Esophagus muscularis mucosa (tissue), 4 donors: ENCODE results near the gene PLCB2. TPM values are rescaled to one million over a fixed set of nuclear protein-coding genes. Genes with fewer than 3 reads are reported as not detected.
A peak's percentile ranks its signal among the peaks of the same experiment; 100 is the strongest.

ENCODE experiments used
- DNase-seq: peaks from one replicate; pipeline ENCODE4 v3.0.0-alpha.2; 2017; ENCODE audit errors: extremely low spot score
- H3K27ac ChIP-seq, 4 donors: fragments of 200-600 bp; sonication (generic); replicated peaks in 1 of 4; 1 replicate in 3 of 4; 2 replicates in 1 of 4; pipeline ENCODE4 v1.5.1; 2016 to 2019; ENCODE audit warnings: mild to moderate bottlenecking in 1 of 4
- H3K27me3 ChIP-seq, 4 donors: fragments of 200-600 bp; sonication (generic); one replicate each; pipeline versions ENCODE4 v1.5.1 to v1.6.0; 2016 to 2019
- H3K36me3 ChIP-seq, 4 donors: fragments of 200-600 bp; sonication (generic); one replicate each; pipeline ENCODE4 v1.5.1; 2016 to 2019
- H3K4me1 ChIP-seq, 4 donors: fragments of 200-600 bp; sonication (generic); one replicate each; pipeline ENCODE4 v1.5.1; 2016 to 2019
- H3K4me3 ChIP-seq, 4 donors: fragments of 200-600 bp; sonication (generic); 1 replicate in 2 of 4; 2 replicates in 2 of 4; pipeline ENCODE4 v1.5.1; 2016 to 2019; ENCODE audit warnings: mild to moderate bottlenecking in 4 of 4, moderate library complexity in 1 of 4
- H3K9me3 ChIP-seq, 4 donors: fragments of 200-600 bp; sonication (generic); 1 replicate in 3 of 4; 2 replicates in 1 of 4; pipeline ENCODE4 v1.5.1; 2016 to 2019
- EP300 ChIP-seq: sonication (generic); formaldehyde crosslinking; IDR thresholded peaks from one replicate; pipeline ENCODE4 v1.6.1; 2017; ENCODE audit warnings: antibody characterized with exemption
- POLR2A ChIP-seq: fragments of 450-650 bp; IDR thresholded peaks from one replicate; pipeline ENCODE4 v1.6.1; 2017; ENCODE audit warnings: antibody characterized with exemption, moderate library complexity, mild to moderate bottlenecking, low read depth
- POLR2AphosphoS5 ChIP-seq, 2 donors: sonication (generic); formaldehyde crosslinking; IDR thresholded peaks; one replicate each; pipeline ENCODE4 v1.6.1; 2017; ENCODE audit warnings: antibody characterized with exemption in 2 of 2
- WGBS: methylation state at CpG from one replicate; pipeline ENCODE4 v1.1.5; 2018; 5-methylcytosine and 5-hydroxymethylcytosine counted together
- intact Hi-C: fragments of 100-400 bp; cut with DNase I; formaldehyde crosslinking; loops from one replicate; pipeline ENCODE4 v1.15.1; 2023
- total RNA-seq, 4 donors: library from RNA; depleted of rRNA; stranded (reverse); fragments of >200 nt; gene quantifications; one replicate each; pipeline versions ENCODE4 v1.1.0 to v1.2.1, GENCODE V29; 2016
- TF ChIP-seq, protein P1 (sequence below), 3 experiments: fragments of 200-600 bp in 2 of 3; fragments of 450-650 bp in 1 of 3; sonication (generic) in 2 of 3; IDR thresholded peaks; one replicate each; pipeline ENCODE4 v1.5.1; 2017 to 2019; ENCODE audit warnings: antibody characterized with exemption in 3 of 3, mild to moderate bottlenecking in 2 of 3, moderate library complexity in 1 of 3

PLCB2 gene
- total RNA-seq, 4 donors from 2014 or later: 5.8 to 13.3 (median 9.7) TPM

DNA sequence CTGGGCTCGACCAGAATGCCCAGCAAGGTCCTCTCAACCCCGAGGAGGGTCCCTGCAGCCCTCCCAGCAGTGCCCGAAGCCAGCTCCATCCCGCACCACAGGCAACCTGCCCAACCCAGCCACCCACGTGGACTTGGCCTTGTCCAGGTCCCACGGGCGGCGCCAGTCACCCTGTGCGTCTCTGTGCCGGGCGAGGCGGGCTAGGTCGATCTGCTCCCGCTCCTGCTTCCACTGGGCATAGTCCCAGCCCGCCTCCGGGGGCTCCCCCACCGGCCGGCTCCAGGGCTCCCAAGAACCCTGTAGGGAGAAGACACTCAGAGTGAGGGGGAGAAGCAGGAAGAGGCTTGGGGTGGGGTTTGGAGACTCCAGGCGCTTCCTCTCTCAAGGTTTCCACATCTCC, 29.9 kb upstream of the PLCB2 start:
- no peaks in the 10 kb centered on the region for H3K27me3 ChIP-seq
- H3K36me3 ChIP-seq: peaks cover 8 to 36% (median 26%) of the 10 kb centered on the region in 4 donors
- DNase-seq: no peak
- TF ChIP-seq POLR2A: no peak
- no peak for TF ChIP-seq POLR2AphosphoS5 (IDR thresholded peaks at IDR 0.05)
- TF ChIP-seq, protein P1, sequence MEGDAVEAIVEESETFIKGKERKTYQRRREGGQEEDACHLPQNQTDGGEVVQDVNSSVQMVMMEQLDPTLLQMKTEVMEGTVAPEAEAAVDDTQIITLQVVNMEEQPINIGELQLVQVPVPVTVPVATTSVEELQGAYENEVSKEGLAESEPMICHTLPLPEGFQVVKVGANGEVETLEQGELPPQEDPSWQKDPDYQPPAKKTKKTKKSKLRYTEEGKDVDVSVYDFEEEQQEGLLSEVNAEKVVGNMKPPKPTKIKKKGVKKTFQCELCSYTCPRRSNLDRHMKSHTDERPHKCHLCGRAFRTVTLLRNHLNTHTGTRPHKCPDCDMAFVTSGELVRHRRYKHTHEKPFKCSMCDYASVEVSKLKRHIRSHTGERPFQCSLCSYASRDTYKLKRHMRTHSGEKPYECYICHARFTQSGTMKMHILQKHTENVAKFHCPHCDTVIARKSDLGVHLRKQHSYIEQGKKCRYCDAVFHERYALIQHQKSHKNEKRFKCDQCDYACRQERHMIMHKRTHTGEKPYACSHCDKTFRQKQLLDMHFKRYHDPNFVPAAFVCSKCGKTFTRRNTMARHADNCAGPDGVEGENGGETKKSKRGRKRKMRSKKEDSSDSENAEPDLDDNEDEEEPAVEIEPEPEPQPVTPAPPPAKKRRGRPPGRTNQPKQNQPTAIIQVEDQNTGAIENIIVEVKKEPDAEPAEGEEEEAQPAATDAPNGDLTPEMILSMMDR (IDR thresholded peaks at IDR 0.05): no peak
- no peak for TF ChIP-seq EP300
- peak overlapping the region; percentile 96 to 98 (median 98) for H3K27ac ChIP-seq
- intact Hi-C loops: no loop called here
- H3K4me3 ChIP-seq: peak overlapping the region; percentile 56 to 65 (median 64)
- WGBS: 56% methylated on average over 7 of the region's 19 CpGs
- no peaks in the 10 kb centered on the region for H3K9me3 ChIP-seq
- H3K4me1 ChIP-seq: peaks cover 90 to 100% (median 98%) of the 10 kb centered on the region in 4 donors

DNA sequence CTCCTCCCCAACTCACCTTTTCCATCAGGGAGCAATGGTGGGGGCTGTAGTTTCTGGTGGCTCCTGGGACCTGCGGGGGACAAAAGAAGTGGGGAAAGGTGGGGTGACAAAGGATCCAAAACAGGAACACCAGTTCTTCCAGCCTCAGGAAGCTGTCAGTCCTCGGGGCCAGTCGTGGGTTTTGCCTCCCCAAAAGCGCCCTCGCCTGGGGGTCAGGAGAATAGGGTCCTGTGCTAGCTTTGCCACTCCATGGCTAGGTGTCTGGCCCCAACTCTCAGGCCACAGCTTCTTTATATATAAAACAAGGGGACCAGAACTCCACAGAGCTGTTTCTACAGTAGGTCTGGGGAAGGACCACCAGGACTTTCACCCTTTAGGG, 29.0 kb upstream of the PLCB2 start:
- H3K27ac ChIP-seq: peak overlapping the region; percentile 96 to 98 (median 98)
- TF ChIP-seq, protein P1 (IDR thresholded peaks at IDR 0.05): peak in 1 of 3 experiments; percentile 6
- no peak for TF ChIP-seq POLR2A
- no peaks in the 10 kb centered on the region for H3K9me3 ChIP-seq
- peaks cover 8 to 36% (median 26%) of the 10 kb centered on the region in 4 donors for H3K36me3 ChIP-seq
- no peak overlapping the region for H3K4me3 ChIP-seq
- H3K4me1 ChIP-seq: peaks cover 83 to 100% (median 100%) of the 10 kb centered on the region in 4 donors
- no peak for DNase-seq
- WGBS: 73% methylated on average over 5 of the region's 5 CpGs
- H3K27me3 ChIP-seq: no peaks in the 10 kb centered on the region
- intact Hi-C loops: no loop called here

DNA sequence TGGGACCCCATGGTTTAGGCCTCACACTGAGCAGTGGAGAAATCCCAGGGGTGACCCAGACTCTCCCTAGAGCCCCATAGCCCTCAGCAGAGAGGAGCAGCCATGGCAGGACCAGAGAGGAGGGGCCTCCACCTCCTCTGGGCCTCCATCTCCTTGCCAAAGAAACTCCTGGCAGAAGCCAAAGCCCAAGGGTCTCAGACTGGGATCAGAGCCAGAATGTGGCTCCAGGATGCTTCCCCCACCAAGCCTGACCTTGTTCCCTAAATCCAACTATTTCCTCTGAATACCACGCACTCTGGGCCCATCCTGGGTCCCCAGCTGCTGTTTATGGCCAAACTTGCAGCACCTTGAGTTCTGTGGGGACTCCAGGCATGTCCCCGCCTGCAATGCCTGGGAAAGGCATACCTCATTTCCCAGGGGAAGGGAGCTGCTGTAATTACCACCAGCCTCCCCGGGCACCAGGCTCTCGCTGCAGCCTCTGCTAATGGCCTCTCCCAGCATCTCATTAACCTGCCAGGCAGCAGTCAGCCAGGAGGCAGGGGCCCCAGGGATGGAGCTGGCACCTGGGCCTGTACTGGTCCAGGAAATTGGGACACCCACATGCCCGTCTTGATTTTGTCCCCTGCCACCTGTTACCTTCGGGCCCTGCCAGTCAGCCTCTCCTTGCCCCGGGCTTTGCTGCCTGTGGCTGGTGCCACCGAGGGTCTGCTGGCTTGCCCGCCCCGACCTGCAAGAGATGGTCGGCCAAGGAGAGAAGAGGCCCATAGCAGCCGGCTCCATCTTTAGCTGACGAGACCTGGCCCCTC, 28.4 kb upstream of the PLCB2 start:
- H3K27ac ChIP-seq: peak overlapping the region; percentile 96 to 98 (median 98)

DNA sequence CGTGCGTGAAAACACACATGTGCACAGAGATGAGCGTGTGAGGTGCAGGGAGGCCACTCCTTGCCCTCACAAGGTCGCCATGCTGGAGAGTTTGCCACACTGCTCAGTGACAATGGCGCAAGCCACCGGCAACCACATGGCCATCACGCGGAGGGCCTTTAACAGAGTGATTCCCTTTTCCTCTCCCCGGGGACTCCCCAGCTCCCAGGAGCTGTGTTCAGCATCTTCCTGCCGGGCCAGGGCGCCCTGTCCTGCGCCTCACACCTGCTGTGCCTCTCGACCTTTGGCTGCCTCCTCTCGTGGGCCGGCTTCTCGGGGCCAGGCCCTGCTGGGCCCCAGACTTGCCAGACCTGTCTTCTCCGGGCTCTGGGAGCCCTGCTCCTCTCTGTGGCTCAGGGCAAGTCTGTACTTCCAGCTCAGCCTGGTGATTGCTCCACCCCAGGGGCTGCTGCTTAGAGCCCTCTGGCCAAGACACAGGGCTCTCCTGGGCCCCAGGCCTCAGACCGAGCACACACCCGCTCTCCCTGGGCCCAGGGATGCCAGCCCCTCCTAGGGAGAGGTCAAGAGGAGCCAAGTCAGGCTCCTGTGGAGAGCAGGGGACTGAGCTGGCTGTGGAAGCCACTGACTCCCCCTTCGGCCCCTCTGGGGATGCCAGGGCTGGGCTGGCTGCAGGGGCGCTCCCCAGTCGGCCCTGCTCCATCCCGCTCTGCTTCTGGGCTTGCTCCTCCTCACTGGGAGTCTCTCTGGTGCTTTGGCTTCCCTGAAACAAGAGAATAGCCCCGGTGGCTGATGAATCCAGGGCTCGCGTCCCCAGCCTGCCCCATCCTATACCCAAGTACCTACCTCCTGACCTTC, 27.4 kb upstream of the PLCB2 start:
- Histone ChIP-seq H3K27me3 (no peaks in the 10 kb centered on the region), H3K4me1 (peaks cover 83 to 100% (median 99%) of the 10 kb centered on the region in 4 donors), H3K4me3 (no peak overlapping the region), H3K27ac (peak overlapping the region; percentile 96 to 98 (median 98)), H3K36me3 (peaks cover 8 to 36% (median 26%) of the 10 kb centered on the region in 4 donors), H3K9me3 (no peaks in the 10 kb centered on the region)
- intact Hi-C loops: no loop called here
- WGBS: 86% methylated on average over 13 of the region's 26 CpGs
- TF ChIP-seq, protein P1 (IDR thresholded peaks at IDR 0.05): no peak
- no peak for TF ChIP-seq EP300
- TF ChIP-seq POLR2A: no peak
- TF ChIP-seq POLR2AphosphoS5 (IDR thresholded peaks at IDR 0.05): no peak
- DNase-seq: no peak

More for the DNA sequence above, 28.4 kb upstream of the PLCB2 start:
- WGBS: 78% methylated on average over 4 of the region's 13 CpGs
- intact Hi-C loops: no loop called here
- H3K9me3 ChIP-seq: no peaks in the 10 kb centered on the region
- no peak for DNase-seq
- TF ChIP-seq POLR2A (no peak), POLR2AphosphoS5 (IDR thresholded peaks at IDR 0.05) (no peak), EP300 (no peak)
- TF ChIP-seq, protein P1 (IDR thresholded peaks at IDR 0.05): no peak
- H3K27me3 ChIP-seq: no peaks in the 10 kb centered on the region
- H3K4me3 ChIP-seq: no peak overlapping the region
- peaks cover 83 to 100% (median 99%) of the 10 kb centered on the region in 4 donors for H3K4me1 ChIP-seq
- H3K36me3 ChIP-seq: peaks cover 8 to 36% (median 26%) of the 10 kb centered on the region in 4 donors
